NCI-H524 (cell line): Measurements from ENCODE around the gene MCHR1.

ENCODE experiments used
- DNase-seq, 2 experiments: peaks; one replicate each; lab custom pipeline; 2025; lab: John Stamatoyannopoulos, UW

MCHR1 gene, protein sequence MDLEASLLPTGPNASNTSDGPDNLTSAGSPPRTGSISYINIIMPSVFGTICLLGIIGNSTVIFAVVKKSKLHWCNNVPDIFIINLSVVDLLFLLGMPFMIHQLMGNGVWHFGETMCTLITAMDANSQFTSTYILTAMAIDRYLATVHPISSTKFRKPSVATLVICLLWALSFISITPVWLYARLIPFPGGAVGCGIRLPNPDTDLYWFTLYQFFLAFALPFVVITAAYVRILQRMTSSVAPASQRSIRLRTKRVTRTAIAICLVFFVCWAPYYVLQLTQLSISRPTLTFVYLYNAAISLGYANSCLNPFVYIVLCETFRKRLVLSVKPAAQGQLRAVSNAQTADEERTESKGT

DNA sequence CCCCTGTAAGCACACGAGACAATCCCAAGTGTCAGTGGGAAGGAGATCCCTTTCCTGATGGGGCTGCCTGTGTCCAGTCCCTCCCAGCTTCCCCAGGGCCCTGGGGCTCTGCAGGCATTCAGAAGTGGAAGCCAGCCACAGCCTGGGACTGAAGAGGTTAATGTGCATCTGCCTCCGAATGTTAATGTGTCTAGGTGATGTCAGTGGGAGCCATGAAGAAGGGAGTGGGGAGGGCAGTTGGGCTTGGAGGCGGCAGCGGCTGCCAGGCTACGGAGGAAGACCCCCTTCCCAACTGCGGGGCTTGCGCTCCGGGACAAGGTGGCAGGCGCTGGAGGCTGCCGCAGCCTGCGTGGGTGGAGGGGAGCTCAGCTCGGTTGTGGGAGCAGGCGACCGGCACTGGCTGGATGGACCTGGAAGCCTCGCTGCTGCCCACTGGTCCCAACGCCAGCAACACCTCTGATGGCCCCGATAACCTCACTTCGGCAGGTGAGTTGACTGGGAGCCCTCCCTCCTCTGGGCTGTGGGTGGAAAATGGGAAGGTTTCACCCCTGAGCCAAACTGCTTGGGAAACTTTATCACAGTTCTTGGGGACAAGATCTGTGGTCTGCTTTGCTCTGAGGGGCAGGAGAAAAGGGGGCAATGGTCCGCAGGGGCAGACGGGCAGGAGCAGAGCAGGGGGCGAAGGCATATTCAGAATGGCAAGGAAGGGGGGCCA lies at the start of gene MCHR1:
Gene MCHR1 (plus strand): TSS at position 236 of the 715 bp plus-strand sequence. CDS start 169 bp downstream, at position 405.
- DNase-seq: peak in 1 of 2 experiments; percentile 51

DNA sequence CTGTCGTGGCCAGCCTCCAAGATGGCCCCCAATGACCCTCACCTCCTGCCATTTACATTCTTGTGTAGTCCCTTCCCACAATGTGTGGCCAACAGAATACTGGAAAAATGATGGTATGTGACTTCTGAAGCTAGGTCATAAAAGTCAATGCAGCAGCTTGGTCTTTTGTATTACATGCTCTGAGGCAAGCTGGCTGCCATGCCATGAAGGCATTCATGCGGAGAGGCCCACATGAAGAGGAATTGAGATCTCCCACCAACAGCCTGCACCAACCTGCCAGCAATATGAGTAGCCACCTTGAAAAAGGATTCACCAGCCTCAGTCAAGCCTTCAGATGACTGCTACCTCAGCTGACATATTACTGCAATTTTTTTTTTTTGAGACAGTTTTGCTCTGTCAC lies 47.4 kb upstream of the MCHR1 start:
- DNase-seq: no peak

DNA sequence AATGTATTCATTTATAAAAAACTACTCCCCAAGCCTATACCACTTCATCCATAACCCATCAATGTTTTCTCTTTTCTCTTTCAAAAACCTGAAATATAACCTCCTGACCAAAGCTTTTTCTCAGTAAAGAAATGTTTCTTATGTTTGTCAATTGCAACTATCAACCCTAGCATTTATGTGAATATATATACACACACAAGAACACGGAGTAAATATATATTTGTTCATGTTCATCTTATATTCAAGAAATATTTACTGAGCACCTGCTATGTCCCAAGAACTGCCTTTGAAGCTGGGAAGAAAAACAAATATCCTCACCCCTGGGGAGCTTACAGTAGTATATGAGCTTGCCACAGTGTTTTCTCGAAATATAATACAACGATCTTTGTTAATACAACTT lies 46.2 kb upstream of the MCHR1 start:
- no peak for DNase-seq

DNA sequence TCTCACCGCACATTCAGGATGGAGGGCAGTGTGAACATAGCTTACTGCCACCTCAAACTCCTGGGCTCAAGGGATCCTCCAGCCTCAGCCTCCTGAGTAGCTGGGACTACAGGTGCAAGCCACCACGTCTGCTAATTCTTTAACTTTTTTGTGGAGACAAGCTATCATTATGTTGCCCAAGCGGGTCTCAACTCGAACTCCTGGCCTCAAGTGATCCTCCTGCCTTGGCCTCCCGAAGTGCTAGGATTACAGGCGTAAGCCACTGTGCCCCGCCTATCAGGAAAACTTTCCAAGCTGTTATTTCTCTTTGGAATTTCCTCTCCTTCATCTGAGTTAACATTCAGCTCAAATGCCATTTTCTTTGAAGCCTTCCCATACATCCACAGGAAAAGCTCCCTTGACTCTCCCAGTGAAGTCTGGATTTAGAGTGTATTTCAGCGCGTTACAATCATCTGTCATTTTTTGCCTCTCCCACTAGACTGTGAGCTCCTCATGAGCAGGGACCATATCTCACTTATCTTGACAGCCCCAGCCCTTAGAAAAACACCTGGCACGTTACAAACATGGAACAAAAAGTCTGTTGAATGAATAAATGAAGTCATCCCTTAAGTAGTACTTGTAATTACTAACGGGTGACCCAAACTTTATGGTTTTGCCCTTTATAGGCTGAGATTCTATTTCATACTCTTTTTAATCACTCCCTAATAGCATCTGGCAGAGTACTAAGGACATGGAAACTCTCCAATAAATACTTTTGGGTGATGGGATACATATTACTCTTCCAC lies 45.0 kb upstream of the MCHR1 start:
- peak in 1 of 2 experiments; percentile 16 for DNase-seq

DNA sequence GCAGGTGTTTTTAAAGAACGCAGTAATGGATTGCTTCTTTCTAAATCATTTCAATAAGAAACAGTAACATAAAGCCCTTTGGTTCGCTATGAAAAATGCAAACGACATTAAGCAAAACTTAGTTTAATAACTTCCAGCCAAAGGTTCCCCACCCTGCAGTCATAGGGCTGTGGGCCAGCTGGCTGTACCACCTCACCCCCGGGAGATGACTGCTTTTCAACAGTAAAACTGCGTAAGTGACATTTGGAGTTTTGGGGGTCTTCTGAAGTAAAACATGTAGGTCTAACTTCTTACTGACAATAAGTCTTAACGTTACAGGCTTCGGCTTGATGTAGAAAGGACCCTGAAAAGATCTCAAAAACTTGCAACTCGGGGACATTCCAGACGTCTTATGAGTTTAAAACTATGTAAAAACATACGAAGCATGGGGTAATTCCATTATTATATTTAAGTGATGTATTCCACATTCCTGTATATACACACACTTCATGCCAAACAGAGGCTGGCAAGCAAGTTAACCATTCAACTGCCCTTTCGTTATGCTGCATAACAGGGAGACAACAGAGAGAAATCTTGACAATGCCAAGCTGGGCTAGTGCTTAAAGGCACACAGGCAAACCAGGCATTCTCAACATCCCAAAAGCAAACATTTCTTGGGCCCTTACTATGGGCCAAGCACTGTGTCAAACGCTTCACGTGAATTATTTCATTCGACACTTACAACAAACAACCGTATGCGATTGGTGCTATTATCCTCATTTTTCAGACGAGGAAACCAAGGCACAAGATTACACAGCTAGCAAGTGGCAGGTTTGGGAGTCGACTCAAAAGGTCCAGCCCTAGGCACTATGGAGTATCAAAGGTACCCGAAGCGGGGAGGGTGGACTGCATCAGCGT lies 44.0 kb upstream of the MCHR1 start:
- DNase-seq: no peak

DNA sequence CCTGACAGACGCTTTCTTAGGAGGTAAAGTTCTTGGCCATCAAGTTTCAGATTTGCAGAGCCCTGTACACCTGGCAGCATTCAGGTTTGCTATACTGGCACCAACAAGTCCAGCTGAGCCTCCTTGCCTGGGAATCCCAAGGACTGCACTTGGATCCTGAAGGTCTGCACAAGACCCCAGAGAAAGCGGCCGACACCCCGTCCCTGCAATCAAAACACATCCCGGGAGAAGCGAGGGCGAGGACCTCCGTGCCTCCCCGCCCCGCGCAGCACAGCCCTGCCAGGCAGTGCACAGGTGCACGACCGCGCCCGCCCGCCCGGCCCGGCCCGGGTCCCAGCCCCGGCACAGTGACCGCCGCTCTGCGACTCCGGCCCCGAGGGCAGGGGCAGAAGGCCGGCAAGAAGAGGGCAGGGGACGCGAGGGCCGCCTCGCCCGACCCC lies 43.3 kb upstream of the MCHR1 start:
- DNase-seq: no peak

DNA sequence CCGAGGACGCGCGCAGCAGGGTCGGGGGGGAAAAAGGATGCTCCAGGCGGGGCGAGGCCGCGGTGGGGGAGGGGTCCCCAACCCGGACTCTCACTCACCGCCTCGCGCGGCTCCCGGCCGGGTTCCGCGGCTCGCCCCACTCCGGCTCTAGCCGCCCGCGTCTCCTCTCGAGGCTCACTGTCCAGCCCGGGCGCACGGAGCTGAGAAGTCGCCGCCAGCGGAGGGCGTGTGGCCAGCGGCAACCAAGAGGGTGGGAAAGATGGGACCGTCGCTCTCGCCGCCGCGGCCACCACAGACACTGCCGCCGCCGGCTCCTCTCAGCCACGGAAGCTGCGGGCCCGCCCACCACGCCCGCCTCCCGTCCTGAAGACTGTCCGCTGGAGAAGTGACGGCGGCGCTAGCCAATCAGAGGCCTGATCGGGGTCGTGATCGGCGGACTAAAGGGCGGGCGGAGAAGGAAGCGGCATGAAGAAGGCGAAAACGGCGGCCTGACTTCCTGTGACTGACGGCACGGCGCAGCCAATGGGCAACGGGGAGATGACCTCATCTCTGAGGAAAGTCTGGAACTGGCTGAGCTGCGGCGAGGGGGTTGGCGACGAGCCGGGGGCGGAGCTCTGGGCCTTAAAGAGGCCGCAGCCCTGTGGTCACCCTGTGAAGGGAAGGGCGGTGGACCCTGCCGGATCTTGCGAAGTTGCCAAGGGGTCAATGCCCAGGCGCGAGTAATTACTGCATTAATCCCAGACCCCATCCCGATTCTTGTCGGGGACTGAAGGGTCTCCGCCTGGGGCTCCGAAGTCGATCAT lies 42.7 kb upstream of the MCHR1 start, which contains the start of gene MRTFA:
Gene MRTFA (minus strand): TSS at position 340 of the 803 bp plus-strand sequence.
- DNase-seq: peak; percentile 99

DNA sequence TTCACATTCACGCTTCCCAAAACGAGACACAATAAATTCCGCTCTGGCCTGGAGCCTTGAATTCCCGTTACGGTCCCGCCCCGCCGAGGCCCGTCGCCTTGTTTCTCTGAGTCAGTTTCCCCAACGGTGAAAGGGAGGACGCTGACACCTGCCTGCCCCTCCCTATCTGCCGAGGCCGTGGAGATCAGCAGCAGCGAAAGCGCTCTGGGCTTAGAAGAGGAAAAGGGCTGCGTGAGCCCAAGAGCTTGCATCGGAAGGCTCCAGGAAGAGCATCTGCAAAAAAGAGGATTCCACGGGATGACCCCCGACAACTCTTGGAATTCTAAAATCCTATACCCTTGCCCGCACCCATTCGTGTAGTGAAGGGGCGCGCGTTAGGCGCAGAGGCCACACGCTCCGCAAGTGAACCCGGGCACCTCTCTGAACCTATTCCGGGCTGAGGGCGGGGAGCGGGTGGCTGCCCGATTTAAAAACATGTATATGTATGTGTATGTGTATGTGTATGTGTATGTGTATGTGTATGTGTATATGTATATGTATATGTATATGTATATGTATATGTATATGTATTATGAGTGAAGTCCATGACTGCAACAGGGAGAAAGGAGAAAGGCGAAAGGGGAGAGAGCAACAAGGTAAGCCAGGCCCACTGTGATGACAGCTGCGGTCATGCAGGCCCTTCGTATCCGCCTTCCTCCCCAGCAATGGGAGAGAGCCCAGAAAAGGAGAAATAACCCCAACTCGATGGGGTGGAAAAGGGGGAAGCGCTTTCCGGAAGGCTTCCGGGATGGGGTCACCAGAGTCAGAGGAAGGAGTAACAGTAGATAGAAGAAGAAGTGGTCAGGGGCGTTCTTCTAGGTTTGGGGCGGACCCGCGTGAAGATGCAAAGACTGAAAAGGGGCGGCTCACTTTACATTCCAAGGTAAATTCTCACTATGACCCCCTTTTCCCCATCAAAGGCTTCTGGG lies 41.8 kb upstream of the MCHR1 start:
- peak; percentile 44 to 49 for DNase-seq

DNA sequence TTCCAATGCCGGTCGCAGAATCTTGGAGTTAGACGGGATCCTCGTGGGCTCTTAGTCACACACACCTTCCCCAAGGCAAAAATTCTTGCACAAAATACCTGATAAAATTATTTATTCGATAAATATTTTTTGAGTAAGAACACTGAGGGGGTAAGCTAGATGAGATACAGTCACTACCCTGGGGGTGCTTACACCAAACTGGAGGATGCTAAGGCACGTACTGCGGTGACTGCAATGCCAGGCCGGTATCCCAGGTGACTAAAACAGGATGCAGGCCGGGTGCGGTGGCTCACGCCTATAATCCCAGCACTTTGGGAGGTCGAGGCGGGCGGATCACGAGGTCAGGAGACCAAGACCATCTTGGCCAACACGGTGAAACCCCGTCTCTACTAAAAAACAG lies 41.0 kb upstream of the MCHR1 start:
- no peak for DNase-seq

DNA sequence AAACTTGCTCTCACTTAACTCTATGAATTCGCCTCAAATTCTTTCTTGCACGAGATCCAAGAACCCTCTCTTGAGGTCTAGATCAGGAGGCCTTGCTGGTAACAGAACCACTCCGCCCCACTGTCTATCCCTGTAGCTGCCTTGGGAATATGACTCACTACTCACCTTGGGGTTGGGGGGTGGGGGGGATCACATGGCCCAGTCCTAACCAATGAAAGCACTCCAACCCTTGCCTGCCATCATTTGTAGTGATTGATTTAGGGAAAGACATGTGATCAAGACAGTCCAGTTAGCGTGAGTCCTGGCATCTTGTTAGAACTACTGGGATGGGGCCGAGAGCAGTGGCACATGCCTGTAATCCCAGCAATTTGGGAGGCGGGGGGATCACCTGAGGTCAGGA lies 38.0 kb upstream of the MCHR1 start:
- DNase-seq: no peak

DNA sequence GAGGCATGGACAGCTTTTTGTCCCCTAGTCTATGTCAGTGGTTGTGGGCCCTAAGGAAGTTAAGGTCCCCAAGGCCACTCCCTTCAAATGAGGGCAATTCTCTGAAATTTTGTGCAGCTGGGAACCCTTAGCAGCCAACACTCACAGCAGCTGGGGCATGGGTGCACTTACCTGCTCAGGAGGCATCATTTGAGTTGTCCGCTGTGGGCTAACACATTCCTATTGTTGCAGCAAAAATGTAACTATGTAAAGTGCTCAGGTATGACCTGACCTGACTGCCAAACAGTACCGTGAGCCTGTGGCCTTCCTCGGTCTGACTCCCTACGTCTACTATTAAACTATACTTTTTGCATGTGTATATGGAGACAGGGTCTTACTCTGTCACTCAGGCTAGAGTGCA lies 37.0 kb upstream of the MCHR1 start:
- DNase-seq: no peak

DNA sequence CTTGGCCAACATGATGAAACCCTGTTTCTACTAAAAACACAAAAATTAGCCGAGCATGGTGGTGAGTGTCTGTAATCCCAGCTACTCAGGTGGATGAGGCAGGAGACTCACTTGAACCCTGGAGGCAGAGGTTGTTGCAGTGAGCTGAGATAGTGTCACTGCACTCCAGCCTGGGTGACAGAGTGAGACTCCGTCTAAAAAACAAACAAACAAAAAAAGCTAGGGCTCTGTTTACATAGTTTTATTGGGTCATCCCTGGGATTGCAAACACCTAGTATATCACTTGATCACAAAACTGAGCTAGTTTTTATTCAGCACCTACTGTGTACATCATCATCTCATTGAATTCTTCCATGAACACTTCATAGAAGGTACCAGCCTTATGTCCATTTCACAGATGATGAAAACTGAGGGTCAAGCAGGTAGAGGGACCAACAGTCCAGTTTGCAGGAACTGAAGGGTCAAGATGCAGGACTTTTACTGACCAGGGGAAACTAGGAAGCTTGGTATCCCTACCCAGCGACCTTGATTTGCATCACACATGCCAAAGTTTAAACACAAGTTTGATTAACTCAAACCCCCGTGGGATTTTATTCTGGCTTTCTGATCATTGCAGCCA lies 33.6 kb upstream of the MCHR1 start:
- DNase-seq: no peak

DNA sequence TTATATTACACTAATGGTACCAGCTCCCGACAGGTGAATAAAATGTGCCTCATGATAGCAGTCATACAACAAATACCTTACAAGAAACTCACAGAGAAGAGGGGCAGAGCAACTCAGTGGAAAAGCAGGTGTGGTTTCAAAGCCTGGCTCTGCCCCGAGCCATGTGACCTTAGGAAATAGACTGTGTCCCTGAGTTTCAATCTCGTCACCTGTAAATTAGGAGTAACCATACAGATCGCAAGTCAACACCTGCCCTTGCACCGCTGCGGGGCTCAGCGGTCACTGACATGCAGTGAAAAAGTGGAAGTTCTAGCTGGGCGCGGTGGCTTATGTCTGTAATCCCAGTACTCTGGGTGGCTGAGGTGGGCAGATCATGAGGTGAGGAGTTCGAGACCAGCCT lies 30.9 kb upstream of the MCHR1 start:
- no peak for DNase-seq

DNA sequence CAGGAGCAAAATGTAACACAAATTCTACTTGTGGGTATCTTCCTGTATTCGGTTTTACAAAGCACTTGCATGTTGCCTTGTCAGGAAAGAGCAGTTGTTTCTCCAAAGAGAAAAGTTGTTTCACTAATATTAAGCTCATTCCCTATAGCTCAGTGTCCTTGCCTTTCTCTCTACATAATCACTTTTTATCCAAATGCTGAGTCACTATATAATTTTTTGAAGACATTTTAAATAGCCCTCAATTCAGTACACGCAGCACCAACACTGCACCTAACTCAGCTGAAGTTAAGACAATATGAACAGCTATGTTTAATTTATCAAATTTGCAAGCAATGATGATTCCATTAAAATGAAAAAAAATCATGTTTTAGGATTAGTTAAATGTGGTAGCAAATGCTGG lies 28.2 kb upstream of the MCHR1 start:
- DNase-seq: no peak

DNA sequence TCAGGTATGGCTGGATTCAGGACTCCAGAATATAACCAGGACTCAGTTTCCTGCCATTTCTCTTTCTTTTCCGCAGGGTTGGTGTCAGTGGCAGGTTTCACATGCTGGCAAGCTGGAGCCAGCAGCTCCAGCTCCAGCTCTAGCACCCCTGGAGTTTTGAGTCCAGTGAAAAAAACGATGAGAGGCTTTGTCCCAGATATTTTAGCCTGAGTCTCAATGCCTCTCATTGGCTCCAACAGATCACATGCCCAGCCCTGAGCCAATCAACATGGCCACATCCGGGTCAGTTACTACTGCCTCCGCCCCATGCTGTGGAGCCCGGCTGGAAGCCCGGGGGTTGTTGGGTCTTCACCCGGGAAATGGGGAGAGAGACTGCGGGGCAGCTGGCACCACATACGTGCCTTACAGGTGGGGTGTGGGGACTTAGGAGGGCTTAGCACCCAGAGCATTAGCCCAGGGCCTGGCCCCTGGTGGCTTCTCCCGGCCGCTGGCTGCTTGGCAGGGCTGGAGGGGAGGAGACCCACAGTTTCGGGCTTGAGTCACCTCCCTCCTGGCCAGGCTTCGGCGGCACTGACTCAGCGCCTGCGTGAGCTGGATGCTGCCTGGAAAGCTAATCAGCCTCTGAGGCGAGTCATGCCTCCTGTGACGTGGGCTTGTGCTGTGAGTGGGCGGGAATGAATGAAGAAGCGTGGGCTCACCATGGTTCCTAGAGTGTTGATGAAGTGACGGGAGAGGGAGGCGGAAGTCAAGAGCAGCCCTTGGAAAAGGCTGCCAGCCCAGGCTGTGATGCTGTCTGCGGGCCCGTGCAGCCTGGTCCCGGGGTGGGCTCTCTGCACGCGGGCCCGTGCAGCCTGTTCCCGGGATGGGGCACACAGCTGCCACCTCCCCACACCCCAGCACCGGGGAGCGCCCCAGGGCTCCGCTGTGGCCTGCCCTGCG lies 27.5 kb upstream of the MCHR1 start:
- DNase-seq: peak; percentile 89 to 97

DNA sequence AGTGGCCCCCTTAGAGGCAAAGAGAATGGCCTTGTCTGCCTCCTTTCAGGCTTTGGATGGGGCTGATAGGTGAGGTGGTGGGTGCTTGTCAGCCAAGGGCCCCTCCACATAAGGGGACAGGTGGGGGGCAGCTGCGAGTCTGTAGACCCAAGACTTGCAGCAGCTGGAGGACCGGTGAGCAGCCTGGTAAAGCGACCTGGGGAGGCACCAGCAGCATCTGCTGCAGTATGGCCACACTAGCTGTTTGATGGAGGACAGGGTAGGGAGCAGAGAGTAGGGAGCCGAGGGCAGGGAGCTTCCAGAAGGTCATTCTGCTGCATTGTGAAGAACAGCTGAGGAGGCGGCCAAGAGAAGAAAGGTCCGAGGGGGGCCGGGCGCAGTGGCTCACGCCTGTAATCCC lies 25.9 kb upstream of the MCHR1 start:
- peak; percentile 5 to 44 for DNase-seq

DNA sequence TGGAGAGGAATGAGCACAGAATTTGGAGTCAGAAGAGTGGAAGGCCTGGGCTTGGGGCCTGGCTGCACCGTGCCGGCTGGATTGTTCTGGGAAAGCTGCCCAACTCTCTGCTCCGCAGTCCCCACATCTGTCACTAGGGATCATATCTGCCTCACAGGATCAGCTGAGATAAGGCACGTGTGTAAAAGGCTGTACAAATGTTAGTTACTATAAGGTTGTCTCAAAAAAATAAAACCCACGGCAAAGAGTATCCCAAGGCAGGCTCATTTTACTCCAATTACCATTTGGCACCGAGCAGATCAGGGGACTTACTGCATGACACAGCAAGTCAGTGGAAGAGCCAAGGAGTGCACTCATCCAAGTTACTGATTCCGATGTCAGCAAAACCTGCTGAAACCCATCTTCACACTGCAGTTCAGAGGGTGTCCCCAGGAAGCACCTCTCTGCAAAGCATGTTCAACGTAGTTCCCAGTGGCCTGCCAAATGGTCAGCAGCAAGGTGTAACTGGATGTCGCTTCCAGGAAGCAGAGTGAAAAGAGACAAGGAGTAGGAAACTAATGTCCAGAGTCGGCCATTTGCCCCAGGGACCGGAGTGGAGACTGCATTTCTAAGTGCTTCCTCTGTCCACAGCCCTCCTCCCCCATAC lies 24.6 kb upstream of the MCHR1 start:
- peak; percentile 56 to 84 for DNase-seq
